OCI-LY3 (cell line): ENCODE data around the gene ARSA.
"Not testable (repeated sequence)": the region's sequence is repeated elsewhere in the genome, so short reads cannot be mapped to it uniquely, and the experiment has no call there.

ENCODE experiments used
- H2AFZ ChIP-seq: fragments of 200-600, 300-600 bp; shearing (Covaris generic); 2 replicates; pipeline ENCODE4 v1.6.0; 2014; ENCODE audit warnings: antibody characterized with exemption, low read depth, low read length
- H3K27ac ChIP-seq: fragments of 200-600, 300-600 bp; sonication (generic); 2 replicates; pipeline ENCODE4 v1.5.1; 2014; ENCODE audit warnings: mild to moderate bottlenecking, low read length, moderate library complexity, mixed read lengths
- H3K27me3 ChIP-seq: fragments of 200-600, 300-600 bp; sonication (generic); 2 replicates; pipeline ENCODE4 v1.6.1; 2014; ENCODE audit warnings: low read depth, low read length, mixed read lengths
- H3K36me3 ChIP-seq: fragments of 200-600, 300-600 bp; sonication (generic); replicated peaks from 2 replicates; pipeline ENCODE3; 2014; ENCODE audit warnings: low read depth, low read length, mixed read lengths
- H3K4me1 ChIP-seq: fragments of 300-600, 200-600 bp; sonication (generic); 2 replicates; pipeline ENCODE4 v1.6.1; 2014; ENCODE audit warnings: low read length, mixed read lengths
- H3K4me2 ChIP-seq: fragments of 200-600, 300-600 bp; sonication (generic); 2 replicates; pipeline ENCODE4 v1.6.1; 2014; ENCODE audit warnings: low read length, mixed read lengths
- H3K4me3 ChIP-seq: fragments of 300-600, 200-600 bp; sonication (generic); 2 replicates; pipeline ENCODE4 v1.5.1; 2014; ENCODE audit warnings: antibody characterized with exemption, mild to moderate bottlenecking, low read length, moderate library complexity
- H3K79me2 ChIP-seq: fragments of 300-600, 200-600 bp; shearing (Covaris generic); 2 replicates; pipeline ENCODE4 v1.6.1; 2014; ENCODE audit warnings: mild to moderate bottlenecking, low read length, mixed read lengths
- H3K9ac ChIP-seq: fragments of 300-600, 200-600 bp; shearing (Covaris generic); 2 replicates; pipeline ENCODE4 v1.6.0; 2014; ENCODE audit warnings: mild to moderate bottlenecking, low read length, moderate library complexity
- H3K9me3 ChIP-seq: fragments of 200-600, 300-600 bp; shearing (Covaris generic); 2 replicates; pipeline ENCODE4 v1.6.1; 2014; ENCODE audit warnings: low read length, mixed read lengths; ENCODE audit not compliant: insufficient read depth
- H4K20me1 ChIP-seq: fragments of 200-600, 300-600 bp; sonication (generic); 2 replicates; pipeline ENCODE4 v1.6.1; 2016; ENCODE audit warnings: low read length, mixed read lengths; ENCODE audit not compliant: insufficient read depth
- CTCF ChIP-seq: fragments of 200-600, 300-600 bp; sonication (generic); IDR thresholded peaks from 2 replicates; pipeline ENCODE4 v1.5.1; 2014; ENCODE audit warnings: antibody characterized with exemption, low read length, low read depth
- EZH2phosphoT487 ChIP-seq: fragments of 200-600 bp; shearing (Covaris generic); IDR thresholded peaks from 2 replicates; pipeline ENCODE4 v1.6.1; 2018; ENCODE audit warnings: antibody characterized with exemption, mixed run types, low read depth

ARSA gene

GRCh38 chr22:50609599-50609998, 18.4 kb downstream of the ARSA start:
- no peak overlapping the region for H3K9ac ChIP-seq
- no peaks in the 10 kb centered on the region for H3K9me3 ChIP-seq
- H3K4me1 ChIP-seq = no peaks in the 10 kb centered on the region
- no peak overlapping the region for H3K4me3 ChIP-seq
- TF ChIP-seq EZH2phosphoT487 (no peak), CTCF (no peak)
- H3K79me2 ChIP-seq = no peaks in the 10 kb centered on the region
- H3K4me2 ChIP-seq = no peak overlapping the region
- H3K27ac ChIP-seq = no peak overlapping the region
- no peak overlapping the region for H2AFZ ChIP-seq
- H3K27me3 ChIP-seq = no peaks in the 10 kb centered on the region
- no peaks in the 10 kb centered on the region for H4K20me1 ChIP-seq
- no peaks in the 10 kb centered on the region for H3K36me3 ChIP-seq

DNA sequence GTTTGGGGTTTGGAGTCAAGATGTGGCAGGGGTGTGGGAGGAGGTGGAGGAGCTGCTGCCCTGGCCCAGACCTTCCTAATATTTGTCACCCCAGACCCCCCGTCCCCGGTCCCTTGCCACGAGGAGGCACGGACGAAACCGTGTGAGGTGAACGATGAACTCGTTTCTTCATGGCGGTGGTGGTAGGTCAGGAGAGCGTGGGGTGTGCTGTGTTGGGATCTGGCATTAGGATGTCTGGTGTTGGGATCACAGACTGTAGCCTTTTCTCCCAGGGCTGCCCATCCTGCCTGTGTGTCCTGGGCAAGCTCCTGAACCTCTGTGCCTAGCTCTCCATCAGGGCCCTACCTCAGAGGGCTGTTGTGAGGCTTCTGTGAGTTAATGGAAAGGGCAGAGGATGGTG, 19.0 kb downstream of the ARSA start:
- Histone ChIP-seq H4K20me1 (no peaks in the 10 kb centered on the region), H3K27ac (no peak overlapping the region), H3K4me3 (no peak overlapping the region), H2AFZ (no peak overlapping the region), H3K4me1 (no peaks in the 10 kb centered on the region), H3K9me3 (no peaks in the 10 kb centered on the region), H3K4me2 (no peak overlapping the region), H3K27me3 (no peaks in the 10 kb centered on the region), H3K36me3 (no peaks in the 10 kb centered on the region), H3K79me2 (no peaks in the 10 kb centered on the region), H3K9ac (no peak overlapping the region)
- no peak for TF ChIP-seq CTCF
- no peak for TF ChIP-seq EZH2phosphoT487

DNA sequence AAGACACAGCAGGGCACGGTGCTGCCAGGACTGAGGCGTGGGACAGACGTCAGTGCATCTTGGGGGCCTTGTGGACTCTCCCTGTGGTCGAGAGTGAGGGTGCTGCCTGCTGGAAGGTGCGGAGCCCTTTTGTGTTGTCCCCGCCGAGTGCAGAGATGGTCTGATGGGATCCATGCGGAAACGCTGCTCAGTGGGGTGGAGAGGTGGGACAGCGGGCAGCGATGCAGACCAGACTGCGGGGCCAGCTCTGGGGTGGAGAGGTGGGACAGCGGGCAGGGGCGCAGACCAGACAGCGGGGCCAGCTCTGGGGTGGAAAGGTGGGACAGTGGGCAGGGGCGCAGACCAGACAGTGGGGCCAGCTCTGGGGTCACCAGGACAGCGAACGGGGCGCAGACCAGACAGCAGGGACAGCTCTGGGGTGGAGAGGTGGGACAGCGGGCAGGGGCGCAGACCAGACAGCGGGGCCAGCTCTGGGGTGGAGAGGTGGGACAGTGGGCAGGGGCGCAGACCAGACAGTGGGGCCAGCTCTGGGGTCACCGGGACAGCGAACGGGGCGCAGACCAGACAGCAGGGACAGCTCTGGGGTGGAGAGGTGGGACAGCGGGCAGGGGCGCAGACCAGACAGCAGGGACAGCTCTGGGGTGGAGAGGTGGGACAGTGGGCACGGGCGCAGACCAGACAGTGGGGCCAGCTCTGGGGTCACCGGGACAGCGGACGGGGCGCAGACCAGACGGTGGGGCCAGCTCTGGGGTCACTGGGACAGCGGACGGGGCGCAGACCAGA, 19.7 kb downstream of the ARSA start:
- not testable (repeated sequence) for H3K4me3 ChIP-seq, H4K20me1 ChIP-seq, H3K9me3 ChIP-seq, H3K9ac ChIP-seq, H3K27ac ChIP-seq, H2AFZ ChIP-seq, H3K27me3 ChIP-seq, H3K36me3 ChIP-seq, H3K79me2 ChIP-seq, H3K4me2 ChIP-seq, H3K4me1 ChIP-seq

DNA sequence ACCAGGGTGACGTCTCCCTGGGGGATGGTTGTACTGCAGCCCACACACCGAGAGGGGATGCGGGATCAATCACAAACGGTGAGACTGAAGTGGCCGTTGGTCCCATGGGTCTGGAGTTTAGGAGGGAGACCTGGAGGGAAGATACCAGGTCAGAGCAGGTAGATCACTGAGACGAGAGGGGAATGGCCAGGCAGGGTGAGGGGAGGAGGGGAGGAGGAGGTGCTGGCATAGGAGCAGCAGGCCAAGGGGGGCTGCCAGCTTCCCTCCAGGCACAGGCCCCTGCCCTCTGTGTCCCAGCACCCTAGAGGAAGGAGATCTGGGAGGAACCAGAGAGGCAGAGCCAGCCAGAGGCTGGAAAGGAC, 20.3 kb downstream of the ARSA start:
- Histone ChIP-seq H3K4me2 (no peak overlapping the region), H3K79me2 (no peaks in the 10 kb centered on the region), H3K27ac (no peak overlapping the region), H4K20me1 (no peaks in the 10 kb centered on the region), H3K27me3 (no peaks in the 10 kb centered on the region), H3K36me3 (no peaks in the 10 kb centered on the region), H3K4me3 (no peak overlapping the region), H3K9ac (no peak overlapping the region), H2AFZ (no peak overlapping the region), H3K9me3 (no peaks in the 10 kb centered on the region), H3K4me1 (no peaks in the 10 kb centered on the region)
- no peak for TF ChIP-seq EZH2phosphoT487
- TF ChIP-seq CTCF = no peak
